NCI-H1694 (cell line): ENCODE measurements around the gene PTP4A2.
"Not testable (repeated sequence)": the region's sequence is repeated elsewhere in the genome, so short reads cannot be mapped to it uniquely, and the experiment has no call there.

Experiments used
- DNase-seq: peaks from one replicate; lab custom pipeline; 2025; lab: John Stamatoyannopoulos, UW

The PTP4A2 gene

GRCh38 chr1:31949862-31950261 lies 11.7 kb upstream of the PTP4A2 start:
- no peak for DNase-seq

- DNase-seq: not testable (repeated sequence)
Observed at GRCh38 chr1:31945677-31946076, 7.5 kb upstream of the PTP4A2 start.

GRCh38 chr1:31944205-31945089 lies 6.3 kb upstream of the PTP4A2 start:
- DNase-seq: no peak

GRCh38 chr1:31943546-31944184 lies 5.5 kb upstream of the PTP4A2 start:
- DNase-seq: no peak

GRCh38 chr1:31942061-31942460 lies 3.9 kb upstream of the PTP4A2 start:
- not testable (repeated sequence) for DNase-seq

- DNase-seq: no peak
Observed at GRCh38 chr1:31939484-31940329, 1.5 kb upstream of the PTP4A2 start.

GRCh38 chr1:31937300-31938183 lies 626 bp downstream of the PTP4A2 start:
- DNase-seq: no peak

GRCh38 chr1:31936981-31937299 lies 1.2 kb downstream of the PTP4A2 start:
- no peak for DNase-seq

- DNase-seq: no peak
Observed at GRCh38 chr1:31936278-31936980, 1.7 kb downstream of the PTP4A2 start.

- no peak for DNase-seq
Observed at GRCh38 chr1:31934706-31935629, 3.2 kb downstream of the PTP4A2 start.

GRCh38 chr1:31932491-31933316 lies 5.5 kb downstream of the PTP4A2 start:
- no peak for DNase-seq

- DNase-seq: no peak
Observed at GRCh38 chr1:31931593-31932225, 6.5 kb downstream of the PTP4A2 start.

GRCh38 chr1:31930836-31931592 lies 7.2 kb downstream of the PTP4A2 start:
- no peak for DNase-seq

- no peak for DNase-seq
Observed at GRCh38 chr1:31927661-31927980, 10.5 kb downstream of the PTP4A2 start.

- no peak for DNase-seq
Observed at GRCh38 chr1:31926853-31927660, 11.1 kb downstream of the PTP4A2 start.

- DNase-seq: no peak
Observed at GRCh38 chr1:31926252-31926651, 11.9 kb downstream of the PTP4A2 start.

- DNase-seq: not testable (repeated sequence)
Observed at GRCh38 chr1:31925824-31926223, 12.3 kb downstream of the PTP4A2 start.
